ENCODE measurements around the gene DNM2.
"Not testable (repeated sequence)": the region's sequence is repeated elsewhere in the genome, so short reads cannot be mapped to it uniquely, and the experiment has no call there.

The DNM2 gene

GRCh38 chr19:10740798-10741197 is 22.9 kb downstream of the DNM2 start:
- CTCF ChIA-PET: interaction anchor here (0.7 kb wide), 1 partner anchor 10 kb away, joined by 4 read pairs; no protein-coding TSS in a partner anchor
- no peak for TF ChIP-seq CTCF (conservative IDR thresholded peaks at IDR 0.05; ENCODE audit: low read depth)
- no peak overlapping the region for H3K27ac ChIP-seq
- DNase-seq (ENCODE audit: low spot score): no peak
- POLR2A ChIA-PET (ENCODE audit: low non-redundant PET): no interaction called here

GRCh38 chr19:10742476-10742875 is 24.6 kb downstream of the DNM2 start:
- TF ChIP-seq CTCF (conservative IDR thresholded peaks at IDR 0.05; ENCODE audit: low read depth): no peak
- H3K27ac ChIP-seq: no peak overlapping the region
- ChIA-PET CTCF (interaction anchor here (0.6 to 0.7 kb wide), 2 partner anchors 156 to 1082 kb away, joined by 3 to 4 read pairs; no protein-coding TSS in a partner anchor), POLR2A (ENCODE audit: low non-redundant PET) (no interaction called here)
- DNase-seq (ENCODE audit: low spot score): no peak

GRCh38 chr19:10744253-10744798 is 26.4 kb downstream of the DNM2 start:
- peak overlapping the region; percentile 86 for H3K27ac ChIP-seq
- DNase-seq (ENCODE audit: low spot score): no peak
- ChIA-PET POLR2A (ENCODE audit: low non-redundant PET) (no interaction called here), CTCF (no interaction called here)
- no peak for TF ChIP-seq CTCF (conservative IDR thresholded peaks at IDR 0.05; ENCODE audit: low read depth)

- CTCF ChIA-PET: interaction anchor here (0.6 kb wide), 1 partner anchor 21 kb away, joined by 4 read pairs; no protein-coding TSS in a partner anchor
- peak overlapping the region; percentile 86 for H3K27ac ChIP-seq
- no peak for TF ChIP-seq CTCF (conservative IDR thresholded peaks at IDR 0.05; ENCODE audit: low read depth)
- DNase-seq (ENCODE audit: low spot score): no peak
- POLR2A ChIA-PET (ENCODE audit: low non-redundant PET): no interaction called here
Observed at GRCh38 chr19:10744801-10745293, 27.0 kb downstream of the DNM2 start.

GRCh38 chr19:10746437-10746836 is 28.6 kb downstream of the DNM2 start:
- DNase-seq (ENCODE audit: low spot score); CTCF ChIA-PET; POLR2A ChIA-PET (ENCODE audit: low non-redundant PET): not testable (repeated sequence)
- peak overlapping the region; percentile 86 for H3K27ac ChIP-seq

- no peak for TF ChIP-seq CTCF (conservative IDR thresholded peaks at IDR 0.05; ENCODE audit: low read depth)
- ChIA-PET CTCF (no interaction called here), POLR2A (ENCODE audit: low non-redundant PET) (no interaction called here)
- peak; percentile 65 for DNase-seq (ENCODE audit: low spot score)
- H3K27ac ChIP-seq: peak overlapping the region; percentile 86
Observed at GRCh38 chr19:10747271-10747670, 29.4 kb downstream of the DNM2 start.

- POLR2A ChIA-PET (ENCODE audit: low non-redundant PET): no interaction called here
- no peak for DNase-seq (ENCODE audit: low spot score)
- peak overlapping the region; percentile 86 for H3K27ac ChIP-seq
- no peak for TF ChIP-seq CTCF (conservative IDR thresholded peaks at IDR 0.05; ENCODE audit: low read depth)
- CTCF ChIA-PET: no interaction called here
Observed at GRCh38 chr19:10747674-10748073, 29.8 kb downstream of the DNM2 start.

All from RWPE1 (cell line).